ENCODE results near the gene IST1.

The IST1 gene

GRCh38 chr16:71894921-71895678 lies at the start of gene IST1:
Gene IST1, plus strand, starts transcription at chr16:71895531. Its CDS starts 20,110 bp downstream, at chr16:71915641.
- peak; percentile 95 for DNase-seq (ENCODE audit: low read depth)
- peak within 1 kb of the TSS; percentile 68 for H3K4me3 ChIP-seq (ENCODE audit: control insufficient read depth, low read depth, low read length)
- no peak for TF ChIP-seq CTCF (IDR thresholded peaks at IDR 0.05; ENCODE audit: control insufficient read depth, insufficient read depth, low read depth, low read length, missing control alignments)

DNA sequence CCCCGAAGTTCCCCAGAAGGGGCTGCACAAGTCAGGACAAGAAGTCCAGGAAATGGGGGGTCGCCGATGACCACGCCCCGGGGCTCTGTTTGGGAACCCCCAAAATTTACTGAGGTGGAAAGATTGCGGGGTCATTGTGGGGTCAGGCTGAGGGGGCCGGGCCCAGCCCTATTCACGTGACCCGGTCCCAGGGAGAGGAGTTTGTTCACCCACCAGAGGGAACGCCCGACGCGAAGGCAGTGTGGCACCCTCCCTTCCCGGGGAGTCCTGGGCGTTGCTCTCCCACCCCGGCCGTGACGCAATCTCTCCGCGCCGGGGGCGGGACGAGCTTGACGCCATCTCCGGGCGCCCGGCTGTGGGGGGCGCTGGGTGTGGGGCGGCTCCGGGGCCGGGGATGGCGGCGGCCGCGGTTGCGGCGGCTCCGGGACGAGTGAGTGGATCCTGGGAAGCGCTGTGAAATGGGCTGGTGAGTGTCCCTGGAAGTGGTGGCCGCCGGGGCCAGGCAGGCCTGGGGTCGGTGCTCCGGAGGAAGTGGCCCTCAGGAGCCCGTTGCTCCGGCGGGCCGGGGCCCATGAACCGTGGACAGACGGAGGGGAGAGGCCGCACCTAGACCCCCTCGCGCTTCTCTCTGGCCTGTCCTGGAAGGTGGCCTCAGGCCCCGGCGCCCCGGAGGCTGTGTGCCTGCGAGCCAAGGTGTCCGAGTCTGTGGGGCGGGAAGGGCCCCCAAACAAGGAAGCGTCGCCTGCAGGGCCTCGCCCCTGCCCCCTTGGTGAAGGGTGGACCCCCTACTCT lies 49.5 kb upstream of the IST1 start, which contains the start of gene ATXN1L:
Gene ATXN1L (plus strand): TSS at position 338 of the 792 bp plus-strand sequence. CDS start 3,765 bp downstream, outside the sequence.
- DNase-seq (ENCODE audit: low read depth), result peak; percentile 46
- peak within 1 kb of the TSS; percentile 94 for H3K4me3 ChIP-seq (ENCODE audit: control insufficient read depth, low read depth, low read length)
- no peak for TF ChIP-seq CTCF (IDR thresholded peaks at IDR 0.05; ENCODE audit: control insufficient read depth, insufficient read depth, low read depth, low read length, missing control alignments)

- no peak for DNase-seq (ENCODE audit: low read depth)
- peak overlapping the region; percentile 94 for H3K4me3 ChIP-seq (ENCODE audit: control insufficient read depth, low read depth, low read length)
- no peak for TF ChIP-seq CTCF (IDR thresholded peaks at IDR 0.05; ENCODE audit: control insufficient read depth, insufficient read depth, low read depth, low read length, missing control alignments)
Measured at GRCh38 chr16:71846431-71846830, 48.9 kb upstream of the IST1 start.

GRCh38 chr16:71847096-71847495 lies 48.2 kb upstream of the IST1 start:
- TF ChIP-seq CTCF (IDR thresholded peaks at IDR 0.05; ENCODE audit: control insufficient read depth, insufficient read depth, low read depth, low read length, missing control alignments), result no peak
- H3K4me3 ChIP-seq (ENCODE audit: control insufficient read depth, low read depth, low read length), result peak overlapping the region; percentile 94
- DNase-seq (ENCODE audit: low read depth), result no peak

DNA sequence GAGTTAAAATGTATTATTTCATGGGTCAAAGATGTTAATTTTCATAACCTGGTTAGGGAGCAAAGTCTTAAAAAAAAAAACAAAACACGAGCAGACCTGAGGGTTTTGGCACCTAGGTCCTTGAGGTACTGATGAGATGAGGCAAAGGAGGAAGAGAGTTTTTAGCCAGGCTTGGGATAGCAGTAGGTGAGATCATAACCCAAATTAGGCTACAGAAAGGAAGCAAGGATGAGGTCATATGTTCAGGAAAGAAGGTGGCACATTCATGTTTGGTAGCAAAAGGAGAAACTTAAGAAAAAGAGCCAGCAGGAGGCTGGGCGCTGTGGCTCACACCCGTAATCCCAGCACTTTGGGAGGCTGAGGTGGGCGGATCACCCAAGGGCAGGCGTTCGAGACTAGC lies 46.7 kb upstream of the IST1 start:
- no peak for DNase-seq (ENCODE audit: low read depth)
- no peak for TF ChIP-seq CTCF (IDR thresholded peaks at IDR 0.05; ENCODE audit: control insufficient read depth, insufficient read depth, low read depth, low read length, missing control alignments)
- H3K4me3 ChIP-seq (ENCODE audit: control insufficient read depth, low read depth, low read length), result no peak overlapping the region

- no peak for DNase-seq (ENCODE audit: low read depth)
- H3K4me3 ChIP-seq (ENCODE audit: control insufficient read depth, low read depth, low read length), result no peak overlapping the region
- no peak for TF ChIP-seq CTCF (IDR thresholded peaks at IDR 0.05; ENCODE audit: control insufficient read depth, insufficient read depth, low read depth, low read length, missing control alignments)
Measured at GRCh38 chr16:71851746-71852145, 43.6 kb upstream of the IST1 start.

All from AG09309 (cell line).